PC-3 (cell line): Measurements from ENCODE around the gene ZNFX1. TPM values are rescaled to one million over a fixed set of nuclear protein-coding genes. Genes with fewer than 3 reads are reported as not detected.

Source experiments
- ATAC-seq: fragments of 200-7000 bp; cut with Tn5 transposase; 2 replicates; pipeline ENCODE4 v1.9.1; 2020; ENCODE audit warnings: mild to moderate bottlenecking, moderate library complexity
- BruUV-seq: library from RNA; stranded (reverse); fragments of 400-500 nt; replicated peaks from 2 replicates; lab custom pipeline; 2021; lab: Mats Ljungman, UMichigan
- CTCF ChIA-PET: fragments of 300-600 bp; sonication (Branson Sonifier 250); formaldehyde crosslinking; loops from one replicate; lab custom pipeline; 2022; ENCODE audit warnings: antibody characterized with exemption; lab: Charles Lee
- POLR2A ChIA-PET: fragments of 300-600 bp; sonication (Branson Sonifier 250); formaldehyde crosslinking; loops from one replicate; lab custom pipeline; 2022; ENCODE audit warnings: antibody characterized with exemption; ENCODE audit not compliant: unreplicated experiment; lab: Charles Lee
- DNase-seq: peaks from one replicate; pipeline ENCODE4 v3.0.0-alpha.2; 2015
- H2AFZ ChIP-seq: fragments of 300-600 bp; sonication (generic); 2 replicates; pipeline ENCODE4 v1.6.0; 2016; ENCODE audit warnings: antibody characterized with exemption, low read length
- H3F3A ChIP-seq: fragments of 300-600 bp; sonication (generic); one replicate; pipeline ENCODE4 v1.6.0; 2017; ENCODE audit warnings: antibody characterized with exemption, low read length, control low read depth, mild to moderate bottlenecking; ENCODE audit not compliant: unreplicated experiment
- H3K27ac ChIP-seq: fragments of 300-600 bp; sonication (generic); 2 replicates; pipeline ENCODE4 v1.5.1; 2016; ENCODE audit warnings: mild to moderate bottlenecking, low read length
- H3K27me3 ChIP-seq: fragments of 300-600 bp; sonication (generic); 2 replicates; pipeline ENCODE4 v1.6.1; 2016; ENCODE audit warnings: low read length, mixed read lengths
- H3K36me3 ChIP-seq: fragments of 300-600 bp; sonication (generic); 2 replicates; pipeline ENCODE4 v1.6.1; 2016; ENCODE audit warnings: low read depth, mixed run types, low read length, mixed read lengths
- H3K4me1 ChIP-seq: fragments of 300-600 bp; sonication (generic); 2 replicates; pipeline ENCODE4 v1.5.1; 2016; ENCODE audit warnings: low read length; ENCODE audit not compliant: insufficient read depth
- H3K4me2 ChIP-seq: fragments of 300-600 bp; sonication (generic); 2 replicates; pipeline ENCODE4 v1.6.0; 2016; ENCODE audit warnings: low read length
- H3K4me3 ChIP-seq: fragments of 300-600 bp; sonication (generic); 2 replicates; pipeline ENCODE4 v1.5.1; 2016; ENCODE audit warnings: mild to moderate bottlenecking, low read length, mixed read lengths
- H3K79me2 ChIP-seq: fragments of 300-600 bp; sonication (generic); 2 replicates; pipeline ENCODE4 v1.6.1; 2017; ENCODE audit warnings: low read length, mixed read lengths
- H3K9ac ChIP-seq: fragments of 300-600 bp; sonication (generic); 2 replicates; pipeline ENCODE4 v1.6.0; 2016; ENCODE audit warnings: mild to moderate bottlenecking, low read length
- H3K9me2 ChIP-seq: fragments of 300-600 bp; sonication (generic); replicated peaks from 2 replicates; pipeline ENCODE4 v1.6.1; 2016; ENCODE audit warnings: mixed run types, low read length, mixed read lengths
- H3K9me3 ChIP-seq: fragments of 300-600 bp; sonication (generic); 2 replicates; pipeline ENCODE4 v1.6.1; 2016; ENCODE audit warnings: low read length, mixed read lengths
- H4K20me1 ChIP-seq: fragments of 300-600 bp; sonication (generic); 2 replicates; pipeline ENCODE4 v1.6.1; 2016; ENCODE audit warnings: low read length, mixed read lengths
- EZH2 ChIP-seq: fragments of 300-600 bp; sonication (generic); IDR thresholded peaks from one replicate; pipeline ENCODE4 v1.6.1; 2017; ENCODE audit warnings: antibody characterized with exemption, mild to moderate bottlenecking, low read length; ENCODE audit not compliant: unreplicated experiment
- EZH2phosphoT487 ChIP-seq: fragments of 300-600 bp; sonication (generic); IDR thresholded peaks from 2 replicates; pipeline ENCODE4 v1.6.1; 2018; ENCODE audit warnings: mild to moderate bottlenecking, antibody characterized with exemption, low read length, borderline replicate concordance
- intact Hi-C: fragments of 100-400 bp; cut with micrococcal nuclease; formaldehyde crosslinking; loops from 2 replicates; pipeline ENCODE4 v1.9.0; 2023
- total RNA-seq: library from RNA; depleted of rRNA; stranded (reverse); fragments of >200 nt; gene quantifications from 2 replicates; pipeline ENCODE4 v1.2.3, GENCODE V29; 2014
- TF ChIP-seq, protein P1 (sequence below): fragments of 300-600 bp; sonication (generic); conservative IDR thresholded peaks from 2 replicates; pipeline ENCODE4 v1.5.1; 2017; ENCODE audit warnings: antibody characterized with exemption, low read depth, mild to moderate bottlenecking, low read length

ZNFX1 gene
- total RNA-seq, 1 experiment from 2014 or later, result 18.8 TPM

DNA sequence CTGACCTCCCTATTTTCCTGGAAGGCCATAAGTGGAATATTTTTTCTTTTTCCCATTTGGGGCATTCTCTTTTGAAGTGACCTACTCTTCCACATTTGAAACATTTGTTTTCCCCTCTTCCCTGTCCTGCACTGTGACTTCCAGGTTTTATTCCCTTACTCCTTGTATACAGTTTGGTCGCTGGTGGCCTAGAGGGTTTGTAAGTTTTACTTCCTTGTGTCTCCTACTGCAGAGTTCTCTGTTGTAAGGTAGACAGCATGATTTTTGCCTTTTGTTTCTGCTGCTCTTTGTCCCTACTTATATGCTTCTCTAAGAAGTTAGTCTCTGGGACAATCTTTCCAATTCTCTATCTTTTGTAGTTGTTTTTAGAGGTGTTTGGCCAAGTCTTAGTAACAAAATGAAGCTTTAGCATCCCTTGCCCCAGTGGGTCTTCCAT lies 7.4 kb upstream of the ZNFX1 start:
- H3K4me3 ChIP-seq, result peak overlapping the region; percentile 2
- peaks cover 31% of the 10 kb centered on the region for H3K9me3 ChIP-seq
- H4K20me1 ChIP-seq, result peaks cover 94% of the 10 kb centered on the region
- H3K27me3 ChIP-seq, result no peaks in the 10 kb centered on the region
- POLR2A ChIA-PET, result no interaction called here
- peaks cover 84% of the 10 kb centered on the region for H3F3A ChIP-seq
- no TSS peak for BruUV-seq
- no peak for TF ChIP-seq EZH2phosphoT487
- TF ChIP-seq, protein P1, sequence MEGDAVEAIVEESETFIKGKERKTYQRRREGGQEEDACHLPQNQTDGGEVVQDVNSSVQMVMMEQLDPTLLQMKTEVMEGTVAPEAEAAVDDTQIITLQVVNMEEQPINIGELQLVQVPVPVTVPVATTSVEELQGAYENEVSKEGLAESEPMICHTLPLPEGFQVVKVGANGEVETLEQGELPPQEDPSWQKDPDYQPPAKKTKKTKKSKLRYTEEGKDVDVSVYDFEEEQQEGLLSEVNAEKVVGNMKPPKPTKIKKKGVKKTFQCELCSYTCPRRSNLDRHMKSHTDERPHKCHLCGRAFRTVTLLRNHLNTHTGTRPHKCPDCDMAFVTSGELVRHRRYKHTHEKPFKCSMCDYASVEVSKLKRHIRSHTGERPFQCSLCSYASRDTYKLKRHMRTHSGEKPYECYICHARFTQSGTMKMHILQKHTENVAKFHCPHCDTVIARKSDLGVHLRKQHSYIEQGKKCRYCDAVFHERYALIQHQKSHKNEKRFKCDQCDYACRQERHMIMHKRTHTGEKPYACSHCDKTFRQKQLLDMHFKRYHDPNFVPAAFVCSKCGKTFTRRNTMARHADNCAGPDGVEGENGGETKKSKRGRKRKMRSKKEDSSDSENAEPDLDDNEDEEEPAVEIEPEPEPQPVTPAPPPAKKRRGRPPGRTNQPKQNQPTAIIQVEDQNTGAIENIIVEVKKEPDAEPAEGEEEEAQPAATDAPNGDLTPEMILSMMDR, result no peak
- no peak for TF ChIP-seq EZH2
- intact Hi-C loops, result no loop called here
- peaks cover 77% of the 10 kb centered on the region for H3K79me2 ChIP-seq
- DNase-seq (no peak), ATAC-seq (no peak)
- no peaks in the 10 kb centered on the region for H3K9me2 ChIP-seq
- H3K4me2 ChIP-seq, result peak overlapping the region; percentile 20
- H3K27ac ChIP-seq, result no peak overlapping the region
- peaks cover 72% of the 10 kb centered on the region for H3K4me1 ChIP-seq
- H3K9ac ChIP-seq, result no peak overlapping the region
- no peak overlapping the region for H2AFZ ChIP-seq
- H3K36me3 ChIP-seq, result peaks cover 98% of the 10 kb centered on the region
- CTCF ChIA-PET, result no interaction called here

DNA sequence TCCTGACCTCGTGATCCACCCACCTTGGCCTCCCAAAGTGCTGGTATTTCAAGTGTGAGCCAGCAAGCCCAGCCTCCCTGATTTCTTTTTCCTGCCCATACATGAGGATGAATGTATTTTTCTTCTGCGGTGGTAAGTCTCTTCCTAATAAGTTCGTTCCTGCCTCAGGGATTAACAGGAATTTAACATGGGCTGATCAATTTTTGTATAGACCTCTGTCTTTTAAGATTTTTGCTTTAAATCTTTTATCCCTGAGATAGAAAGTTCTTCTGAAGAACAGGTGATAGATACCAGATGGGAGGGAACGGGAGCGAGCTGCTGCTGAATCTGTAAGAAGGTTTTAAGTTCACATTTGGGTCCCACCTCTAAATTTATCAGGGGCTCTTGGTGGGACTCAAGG lies 7.0 kb upstream of the ZNFX1 start:
- H3K9me3 ChIP-seq, result peaks cover 35% of the 10 kb centered on the region
- H2AFZ ChIP-seq, result no peak overlapping the region
- no peaks in the 10 kb centered on the region for H3K9me2 ChIP-seq
- DNase-seq (no peak), ATAC-seq (no peak)
- no peaks in the 10 kb centered on the region for H3K27me3 ChIP-seq
- H3K4me2 ChIP-seq, result peak overlapping the region; percentile 20; the same call in 1 of the 2 replicates
- peak overlapping the region; percentile 2 for H3K4me3 ChIP-seq
- H3K36me3 ChIP-seq, result peaks cover 98% of the 10 kb centered on the region
- intact Hi-C loops, result no loop called here
- CTCF ChIA-PET, result no interaction called here
- no peak overlapping the region for H3K9ac ChIP-seq
- POLR2A ChIA-PET, result no interaction called here
- peaks cover 84% of the 10 kb centered on the region for H3F3A ChIP-seq
- peaks cover 96% of the 10 kb centered on the region for H4K20me1 ChIP-seq
- H3K27ac ChIP-seq, result no peak overlapping the region
- TF ChIP-seq EZH2 (no peak), EZH2phosphoT487 (no peak)
- TF ChIP-seq, protein P1, result no peak
- no TSS peak for BruUV-seq
- peaks cover 76% of the 10 kb centered on the region for H3K4me1 ChIP-seq
- H3K79me2 ChIP-seq, result peaks cover 81% of the 10 kb centered on the region
